T follicular helper cell (primary cell): ENCODE measurements around the gene UACA.

Source experiments
- DNase-seq: peaks from one replicate; pipeline ENCODE4 v3.0.0-alpha.2; 2020; ENCODE audit warnings: low read depth

The UACA gene

DNA sequence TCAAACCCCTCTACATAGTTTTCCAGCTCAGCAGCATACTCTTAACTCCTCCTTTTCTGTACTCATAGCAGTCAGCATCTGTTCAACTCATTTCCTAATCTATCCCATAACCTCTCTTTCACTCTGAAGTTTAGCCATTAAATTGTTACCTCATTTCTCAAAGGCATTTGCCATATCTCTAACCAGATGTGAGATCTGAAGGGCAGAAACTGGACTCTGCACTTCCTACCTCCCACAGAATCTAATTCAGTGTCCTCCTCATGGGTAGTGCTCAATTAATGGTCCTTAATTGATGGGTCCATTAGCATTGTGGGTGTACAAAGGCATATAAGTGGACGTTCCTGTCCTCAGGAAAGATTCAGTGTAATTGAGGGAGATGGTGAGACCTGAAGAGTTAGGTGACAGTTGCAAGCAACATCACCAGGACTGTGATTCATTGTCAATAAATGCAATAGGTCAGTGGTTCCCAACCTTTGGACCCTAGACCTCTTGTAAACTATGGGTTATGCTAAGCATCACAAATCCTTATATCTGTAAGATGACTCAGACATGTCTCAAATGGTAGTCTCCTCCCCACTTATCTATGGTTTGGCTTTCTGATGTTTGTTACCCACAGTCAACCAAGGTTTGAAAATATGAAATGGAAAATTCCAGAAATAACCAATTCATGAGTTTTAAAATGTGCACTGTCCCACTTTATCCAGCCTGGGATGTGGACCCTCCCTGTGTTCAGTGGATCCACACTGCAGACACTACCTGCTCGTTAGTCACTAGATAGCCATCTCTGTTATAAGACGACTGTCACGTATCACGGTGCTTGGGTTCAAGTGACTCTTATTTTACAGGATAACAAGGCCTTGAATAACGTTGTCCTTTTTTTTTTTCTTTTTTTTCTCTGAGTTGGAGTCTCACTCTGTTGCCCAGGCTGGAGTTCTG is 25.0 kb upstream of the UACA start:
- DNase-seq: no peak

DNA sequence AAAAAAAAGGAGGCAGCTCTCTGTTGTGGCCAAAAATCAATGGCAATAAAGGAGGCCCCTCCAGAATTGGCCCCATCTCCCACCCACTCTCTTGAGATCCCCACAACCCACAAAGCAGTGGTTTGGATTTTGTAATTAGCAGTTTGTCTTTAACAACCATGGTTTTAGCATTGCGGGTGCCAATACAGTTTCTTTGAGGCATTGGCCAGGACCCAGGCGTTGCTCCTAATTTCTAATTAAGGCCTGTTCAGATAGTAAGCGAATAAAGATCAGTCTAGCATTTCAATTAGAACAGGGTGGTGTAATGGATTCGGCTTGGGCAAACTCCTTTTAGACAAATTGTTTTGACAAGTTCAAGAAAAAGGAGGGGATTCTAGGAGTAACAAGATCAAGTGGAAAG is 23.6 kb upstream of the UACA start:
- DNase-seq: no peak

DNA sequence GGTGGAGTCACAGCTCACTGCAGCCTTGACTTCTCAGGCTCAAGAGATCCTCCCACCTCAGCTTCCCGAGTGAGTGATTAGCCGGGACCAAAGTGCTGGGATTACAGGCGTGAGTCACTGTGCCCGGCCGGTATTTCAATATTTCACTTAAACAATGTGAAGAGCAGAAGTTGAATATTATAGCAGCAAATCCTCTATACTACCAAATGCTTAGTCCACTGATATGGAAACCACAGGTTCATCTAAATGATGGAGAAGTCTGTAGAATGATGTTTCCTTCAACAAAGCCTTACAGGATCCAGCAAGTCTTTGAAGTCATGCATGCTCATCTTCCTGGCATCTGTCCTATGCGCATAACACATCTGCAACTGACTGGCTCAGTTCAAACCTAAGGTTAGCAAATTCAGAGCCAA is 20.3 kb upstream of the UACA start:
- DNase-seq: no peak

DNA sequence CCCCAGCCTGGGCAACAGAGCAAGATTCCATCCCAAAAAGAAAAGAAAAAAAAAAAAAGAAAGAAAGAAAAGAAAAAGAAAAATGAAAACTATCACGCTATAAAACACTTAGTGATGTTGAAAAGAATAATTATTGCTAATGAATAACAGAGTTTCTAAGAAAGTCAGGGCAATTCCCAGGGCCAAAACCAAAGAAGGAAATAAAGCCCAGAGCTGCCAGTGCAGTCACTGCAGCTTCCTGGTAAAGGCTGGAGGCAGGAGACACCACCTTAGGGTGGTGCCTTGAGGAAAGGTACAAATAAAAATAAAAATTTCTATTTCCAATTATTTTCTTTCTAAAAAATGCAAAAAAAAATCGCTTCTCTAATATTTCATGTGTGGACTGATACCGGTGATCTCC is 19.7 kb upstream of the UACA start:
- no peak for DNase-seq

DNA sequence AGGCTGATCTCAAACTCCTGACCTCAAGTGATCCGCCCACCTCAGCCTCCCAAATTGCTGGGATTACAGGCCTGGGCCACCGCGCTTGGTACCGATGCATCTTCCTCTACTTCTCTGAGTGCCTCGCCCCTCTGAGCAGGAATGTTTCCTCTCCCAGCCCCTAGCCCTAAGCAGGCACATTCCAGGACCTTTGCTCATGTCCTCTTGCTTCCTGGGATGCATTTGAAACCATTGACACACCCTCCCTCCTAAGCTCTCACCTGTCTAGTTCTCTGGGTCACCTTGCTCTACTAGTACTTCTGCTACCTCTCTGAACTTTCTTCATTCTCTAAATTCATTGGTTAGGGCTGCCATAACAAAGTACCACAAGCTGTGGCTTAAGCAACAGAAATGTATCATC is 17.9 kb upstream of the UACA start:
- DNase-seq: no peak

DNA sequence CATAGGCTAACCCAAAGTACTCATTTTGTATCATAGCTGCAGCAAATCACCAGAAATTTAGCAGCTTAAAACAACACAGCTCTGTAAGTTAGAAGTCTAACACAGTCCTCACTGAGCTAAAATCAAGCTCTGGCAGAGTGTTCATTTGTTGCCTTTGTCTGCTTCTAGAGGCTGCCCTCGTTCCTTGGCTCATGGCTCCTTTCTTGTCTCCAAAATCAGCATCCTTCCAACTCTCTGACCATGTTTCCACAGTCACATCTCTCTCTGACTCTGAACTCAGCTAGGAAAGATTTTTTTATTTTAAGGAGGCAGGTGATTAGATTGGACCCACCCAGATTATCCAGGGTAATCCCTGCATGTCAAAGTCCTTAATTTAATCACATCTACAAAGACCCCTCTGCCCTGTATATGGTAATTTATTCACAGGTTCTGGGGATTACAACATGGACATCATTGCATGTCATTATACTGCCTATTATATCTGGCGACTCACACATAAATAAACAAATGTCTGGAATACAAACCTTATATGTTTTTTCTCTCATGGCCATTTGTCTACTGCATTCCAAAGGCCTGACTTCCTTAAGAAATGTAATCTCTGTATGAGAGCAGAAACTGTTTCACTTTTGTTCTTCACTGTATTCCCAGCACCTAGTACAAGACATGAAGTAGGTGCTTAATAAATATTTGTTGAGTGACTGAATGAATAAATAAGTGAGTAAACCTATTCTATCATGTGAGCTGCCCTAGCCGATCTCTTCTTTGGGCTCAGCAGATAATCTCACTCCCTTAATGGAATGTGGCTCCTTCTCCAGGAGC is 15.1 kb upstream of the UACA start:
- DNase-seq: no peak

DNA sequence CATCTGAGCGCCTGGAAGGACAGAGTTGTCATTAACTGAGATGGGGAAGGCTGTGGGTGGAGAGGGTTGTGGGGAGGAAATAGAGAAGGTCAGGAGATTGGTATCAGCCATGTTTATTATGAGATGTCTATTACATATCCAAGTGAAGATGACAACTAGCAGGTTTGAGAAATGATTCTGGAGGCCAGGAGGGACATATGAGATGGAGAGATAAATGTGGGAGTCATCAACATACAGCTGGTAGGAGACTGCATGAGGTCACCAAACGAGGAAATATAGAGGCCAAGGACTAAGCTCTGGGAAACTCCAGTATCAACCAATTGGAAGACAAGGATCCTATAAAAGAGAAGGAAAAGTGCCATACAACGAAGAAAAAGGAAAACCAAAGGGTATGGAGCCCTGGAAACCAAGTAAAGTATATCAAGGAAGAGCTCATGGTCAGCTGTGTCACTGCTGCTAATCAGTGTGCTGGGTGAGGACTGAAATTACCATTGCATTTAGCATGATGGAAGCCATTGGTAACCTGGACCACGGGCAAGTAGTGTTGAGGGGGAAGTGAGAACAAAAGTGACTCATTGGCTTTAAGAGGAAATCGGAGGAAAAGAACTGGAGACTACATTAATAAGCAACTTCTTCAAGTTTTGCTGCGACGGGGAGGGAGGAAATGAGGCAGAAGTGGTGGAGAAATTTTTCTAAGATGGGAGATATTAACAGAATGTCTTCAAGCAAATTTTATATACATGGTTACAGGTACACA is 14.0 kb upstream of the UACA start:
- no peak for DNase-seq

DNA sequence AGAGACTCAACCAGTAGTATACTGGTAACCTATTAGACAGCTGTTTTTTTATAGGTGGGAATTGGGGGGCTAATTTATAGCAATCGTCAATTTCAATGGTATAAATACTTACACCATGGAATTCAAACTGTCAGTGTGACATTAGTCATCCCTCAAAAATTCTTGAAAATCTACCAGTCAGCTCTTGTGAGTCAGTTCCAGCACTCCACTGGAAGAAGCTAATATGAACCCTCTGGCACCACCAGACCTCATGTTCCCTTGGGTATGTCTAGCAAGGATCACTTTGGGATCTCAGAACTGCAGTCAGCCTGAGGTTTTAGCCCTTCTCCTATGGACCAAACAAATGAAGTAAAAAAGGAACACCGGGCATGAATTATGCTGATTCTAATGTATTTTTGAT is 11.8 kb upstream of the UACA start:
- DNase-seq: no peak

DNA sequence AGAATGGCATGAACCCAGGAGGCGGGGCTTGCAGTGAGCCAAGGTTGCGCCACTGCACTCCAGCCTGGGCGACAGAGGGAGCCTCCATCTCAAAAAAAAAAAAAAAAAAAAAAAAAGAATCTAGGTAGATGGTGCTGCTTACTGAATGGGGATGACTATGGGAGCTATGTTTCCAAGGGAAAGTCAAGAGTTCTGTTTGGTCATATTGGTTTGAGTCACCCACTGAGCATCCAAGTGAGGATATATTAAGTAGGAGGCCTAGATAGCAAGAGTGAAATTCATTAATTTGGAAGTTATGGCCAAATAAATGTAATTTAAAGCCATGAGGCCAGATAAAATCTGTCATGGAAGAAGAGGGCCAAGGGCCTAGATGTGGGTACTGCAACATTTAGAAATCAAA is 9.0 kb upstream of the UACA start:
- no peak for DNase-seq

DNA sequence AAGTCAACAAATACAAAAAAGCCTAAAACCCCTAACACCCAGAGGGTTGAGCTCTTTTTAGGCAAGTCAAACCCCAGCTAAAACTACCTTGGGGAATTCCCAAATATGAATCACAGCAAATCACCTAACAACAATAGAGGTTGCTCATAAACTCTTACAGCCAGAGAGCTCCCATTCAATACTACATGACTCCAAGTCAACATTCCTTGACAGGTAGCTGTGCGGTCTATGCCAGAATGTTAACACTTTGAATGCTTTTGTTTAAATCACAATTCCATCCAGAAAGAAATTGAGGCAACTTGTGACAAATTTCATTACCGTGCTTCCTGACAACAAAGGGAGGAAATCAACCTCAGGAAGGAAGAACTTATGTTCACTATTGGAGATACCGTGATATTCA is 7.5 kb upstream of the UACA start:
- DNase-seq: no peak

DNA sequence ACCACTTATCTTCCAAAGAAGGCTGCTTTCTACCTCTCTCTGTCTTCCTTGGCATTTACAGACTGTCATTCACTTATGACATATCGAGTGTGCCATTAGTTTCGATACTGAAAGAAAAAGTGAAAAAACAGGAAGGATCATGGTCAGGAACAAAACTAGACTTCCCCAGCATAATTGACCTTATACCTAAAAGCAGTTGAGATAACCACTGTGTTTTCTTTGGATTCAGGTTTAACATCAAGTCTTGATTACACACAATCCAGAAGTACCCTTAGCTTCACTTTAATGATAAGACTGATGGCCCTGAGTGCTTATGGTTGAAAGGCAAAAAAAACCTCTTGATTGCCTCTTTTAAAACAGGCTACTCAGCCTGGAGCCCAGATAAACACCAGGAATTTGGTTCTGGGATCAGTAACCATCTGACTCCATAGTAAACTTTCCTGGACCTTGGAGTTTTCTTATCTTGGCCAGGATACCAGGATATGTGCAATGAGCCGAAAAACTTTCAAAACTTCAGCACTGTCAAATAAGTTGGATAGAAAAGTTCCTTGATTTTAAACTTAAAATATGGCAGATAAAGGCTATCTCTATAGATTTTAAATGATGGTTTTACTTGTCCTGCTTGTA is 5.0 kb upstream of the UACA start:
- no peak for DNase-seq

DNA sequence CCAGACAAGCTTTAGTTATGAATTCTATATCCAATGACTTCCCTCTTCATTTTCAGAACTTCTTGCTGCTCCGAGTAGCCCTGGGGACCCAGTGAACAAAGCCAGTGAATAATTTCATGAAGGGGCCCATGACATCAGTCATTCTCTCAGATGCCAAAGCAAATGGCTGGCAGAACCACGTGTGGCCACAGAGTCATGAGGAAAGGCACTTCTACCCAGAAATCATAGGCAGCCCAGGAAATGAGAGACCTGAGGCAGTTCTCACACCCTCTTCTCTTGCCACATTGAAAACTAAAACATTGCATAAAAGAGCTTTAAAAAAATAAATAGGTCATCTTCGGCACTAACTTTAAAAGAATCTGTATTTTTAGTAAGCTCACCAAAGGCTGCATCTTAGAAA is 4.3 kb upstream of the UACA start:
- DNase-seq: no peak

DNA sequence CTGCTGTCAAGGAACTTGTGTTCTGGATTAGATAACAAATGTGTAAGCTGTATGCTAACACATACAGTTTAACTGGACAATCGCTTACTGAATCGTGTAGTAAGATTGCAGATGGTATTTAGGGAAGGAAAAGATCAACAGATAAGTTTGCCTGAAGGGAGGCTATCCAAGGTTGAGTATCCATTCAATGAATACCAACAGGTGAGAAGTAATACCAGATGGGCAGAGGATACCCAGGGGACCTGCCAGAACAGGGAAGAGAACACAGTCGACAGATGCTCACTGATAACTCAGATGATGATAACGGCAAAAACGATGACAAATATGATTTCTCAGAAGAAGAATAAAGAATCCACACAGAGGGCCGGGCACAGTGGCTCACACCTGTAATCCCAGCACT is 3.2 kb upstream of the UACA start:
- no peak for DNase-seq

DNA sequence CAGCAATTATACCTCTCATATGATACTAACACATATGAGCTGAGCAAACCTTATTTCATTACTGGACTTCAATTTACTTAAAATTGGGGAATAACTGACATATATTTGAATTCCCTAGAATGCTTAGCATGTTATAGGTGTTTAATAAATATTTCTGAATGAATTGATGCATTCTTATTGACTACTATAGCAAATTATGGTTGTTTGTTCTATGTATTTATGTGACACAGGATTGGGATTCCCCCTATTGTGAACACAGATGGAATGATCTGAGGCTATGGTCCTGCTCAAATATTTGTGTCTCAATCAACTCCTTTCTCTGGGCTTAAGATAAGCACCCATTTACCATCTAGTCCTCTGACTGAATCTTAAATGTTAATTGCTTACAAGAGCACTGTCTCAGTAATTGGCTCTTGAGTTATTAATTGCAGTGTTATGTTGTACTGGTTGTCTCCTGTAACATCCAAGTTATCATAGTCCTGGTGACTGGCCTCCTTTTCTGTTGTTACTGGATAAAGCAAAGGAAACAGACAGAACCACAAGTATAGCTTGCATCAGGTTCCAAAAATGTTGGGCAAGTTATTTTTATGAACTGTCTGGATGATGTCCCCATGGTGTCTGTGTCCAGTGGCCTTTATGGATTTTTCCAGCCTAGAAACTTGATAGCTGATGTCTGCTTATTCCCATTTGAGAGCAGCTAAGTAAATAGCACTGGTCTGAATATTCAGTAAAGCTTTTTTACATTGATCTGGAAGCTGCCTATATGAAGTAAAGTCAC is 2.3 kb upstream of the UACA start:
- DNase-seq: no peak

DNA sequence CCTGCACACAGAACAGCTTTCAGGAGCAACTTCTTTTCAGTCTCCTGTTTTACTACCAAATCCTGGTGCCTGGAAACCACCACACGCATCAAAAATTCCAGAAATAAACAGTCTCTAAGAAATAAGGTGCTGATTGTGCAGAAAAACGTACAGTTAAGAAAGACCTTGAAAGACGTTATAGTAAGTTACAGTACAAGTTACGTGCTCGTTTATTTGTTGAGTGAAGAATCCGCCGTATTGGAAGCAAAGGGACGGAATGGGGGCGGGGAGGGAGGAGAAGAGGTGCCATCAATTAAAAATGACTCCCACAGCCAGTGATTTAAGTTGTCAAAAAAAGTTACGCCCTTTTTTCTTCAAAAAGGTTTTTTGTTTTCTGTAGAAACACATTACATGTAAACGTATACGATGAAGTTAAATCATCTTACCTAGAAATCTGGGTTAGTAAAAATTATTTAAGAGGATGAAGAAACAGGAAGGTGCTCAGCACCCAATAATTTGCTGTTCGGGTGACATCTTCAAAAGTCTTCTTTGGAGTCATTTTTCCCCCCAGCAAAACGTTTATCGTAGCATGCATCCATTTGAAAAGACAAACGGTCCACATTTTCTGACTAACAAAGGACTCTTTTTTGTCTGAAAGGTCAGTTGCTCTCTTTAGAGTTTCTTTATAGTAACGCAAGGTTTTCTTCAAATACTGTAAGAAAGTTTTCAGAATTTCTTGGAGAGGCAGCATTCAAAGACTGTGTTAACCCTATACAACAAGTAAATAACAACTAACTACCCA is 782 bp upstream of the UACA start:
- DNase-seq: no peak

DNA sequence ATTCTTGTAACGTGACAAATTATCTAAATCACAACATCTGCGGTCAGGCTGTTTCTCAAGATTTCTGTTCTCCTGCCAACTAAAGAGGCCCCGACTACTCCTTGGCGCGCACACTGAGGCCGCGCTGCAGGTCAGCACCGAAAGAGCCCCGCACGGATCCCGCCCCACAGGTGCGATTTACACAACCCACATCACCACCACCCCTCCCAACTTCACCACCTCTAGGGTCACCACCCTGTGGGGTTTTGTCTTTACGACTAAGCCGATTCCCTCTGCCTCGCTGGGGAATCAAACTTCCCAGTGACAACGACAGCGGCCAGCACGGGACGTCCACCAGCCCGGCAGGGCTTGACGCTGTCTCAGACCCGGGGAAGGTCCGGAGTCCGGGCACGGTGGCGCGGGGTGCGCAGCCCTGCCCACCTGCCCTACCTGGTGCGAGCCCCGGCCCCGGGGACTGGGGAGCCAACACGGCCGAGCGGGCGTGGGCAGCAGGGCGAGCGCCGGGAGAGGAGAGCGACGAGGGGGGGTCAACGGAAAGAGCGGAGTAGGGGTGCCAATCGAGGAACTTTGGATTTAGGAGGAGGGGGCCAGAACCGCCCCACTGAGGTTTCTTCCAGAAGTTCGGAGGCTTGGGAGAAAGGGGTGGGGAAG is 764 bp downstream of the UACA start:
- DNase-seq: no peak

DNA sequence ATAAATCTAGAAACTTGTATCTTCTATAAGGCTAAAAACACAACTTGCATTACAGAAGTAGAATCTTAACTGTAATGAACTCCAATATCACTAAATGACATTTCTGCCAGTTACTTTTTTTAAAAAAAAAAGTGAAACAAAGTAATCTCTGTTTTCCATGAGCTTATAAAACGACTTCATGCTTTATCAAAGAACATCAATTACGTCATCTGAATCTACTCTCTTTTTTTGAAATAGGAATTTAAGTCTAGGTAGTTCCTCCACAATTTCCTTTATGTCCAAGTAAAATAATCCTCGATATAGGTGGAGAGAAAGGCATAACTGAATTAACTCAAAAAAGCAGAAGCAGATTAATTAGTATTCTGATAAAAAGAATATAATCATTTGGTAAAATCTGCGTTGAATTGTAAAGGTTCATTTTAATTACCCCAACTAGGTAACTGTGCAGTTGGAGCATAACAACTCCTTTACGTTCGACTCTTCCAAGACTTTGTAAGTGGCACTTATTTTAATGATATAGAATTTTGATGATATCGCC is 1.4 kb downstream of the UACA start:
- DNase-seq: no peak

DNA sequence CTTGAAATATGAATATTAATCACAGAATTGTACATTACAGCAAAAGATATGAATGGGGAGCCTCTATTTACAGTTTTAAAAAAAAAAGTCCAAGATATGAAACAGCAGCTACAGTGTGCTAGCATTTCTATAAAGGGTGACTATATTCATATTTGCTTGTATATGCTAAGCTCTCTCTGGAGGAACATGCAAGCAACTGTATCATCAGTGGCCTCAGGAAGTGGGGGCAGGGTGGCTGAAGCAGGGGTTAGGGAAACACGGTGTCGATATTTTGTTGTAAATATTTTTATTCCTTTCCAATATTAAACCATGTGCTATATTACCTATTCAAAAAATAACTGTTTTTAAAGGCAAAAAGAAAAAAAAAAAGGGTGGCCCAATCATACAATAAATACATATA is 2.3 kb downstream of the UACA start:
- no peak for DNase-seq

DNA sequence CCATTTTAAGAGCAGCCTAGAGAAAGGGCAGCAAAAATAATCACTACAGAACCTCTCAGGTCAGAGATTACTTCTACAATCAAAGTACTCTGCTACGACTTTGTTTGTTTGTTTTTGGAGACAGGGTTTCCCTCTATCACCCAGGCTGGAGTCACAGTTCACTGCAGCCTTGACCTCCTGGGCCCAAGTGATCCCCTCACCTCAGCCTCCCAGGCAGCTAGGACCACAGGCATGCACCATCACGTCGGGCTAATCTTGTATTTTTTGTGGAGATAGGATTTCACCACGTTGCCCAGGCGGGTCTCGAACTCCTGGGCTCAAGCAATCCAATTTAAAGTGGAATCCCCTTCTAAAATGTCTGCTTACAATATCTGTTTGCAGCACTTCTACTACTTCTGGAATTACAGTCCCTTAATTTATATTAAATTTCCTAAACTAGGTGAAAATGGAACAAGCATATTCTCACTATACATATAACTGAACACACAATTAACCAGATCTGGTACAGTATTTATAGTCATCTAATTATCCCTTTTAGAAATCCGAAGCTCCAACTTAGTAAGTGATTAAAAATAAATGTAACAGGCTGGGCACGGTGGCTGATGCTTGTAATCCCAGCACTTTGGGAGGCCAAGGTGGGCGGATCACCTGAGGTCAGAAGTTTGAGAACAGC is 4.4 kb downstream of the UACA start:
- no peak for DNase-seq
